ENCODE data around the gene DENND2A. TPM values are rescaled to one million over a fixed set of nuclear protein-coding genes. Genes with fewer than 3 reads are reported as not detected.

DENND2A gene
- total RNA-seq, 1 donor from 2014 or later = 10.8 TPM

- Histone ChIP-seq H3K27me3 (ENCODE audit: low read depth) (no peaks in the 10 kb centered on the region), H3K27ac (replicated peaks) (no peak overlapping the region), H3K4me1 (peaks cover 38% of the 10 kb centered on the region), H3K36me3 (peaks cover 15% of the 10 kb centered on the region), H3K9me3 (replicated peaks) (no peaks in the 10 kb centered on the region), H3K4me3 (no peak overlapping the region)
- intact Hi-C loops (cut with micrococcal nuclease) = no loop called here
- no peak for TF ChIP-seq CTCF (IDR thresholded peaks at IDR 0.05; ENCODE audit: borderline replicate concordance)
- DNase-seq = no peak
Measured at GRCh38 chr7:140675726-140676125, 35.1 kb upstream of the DENND2A start.

DNA sequence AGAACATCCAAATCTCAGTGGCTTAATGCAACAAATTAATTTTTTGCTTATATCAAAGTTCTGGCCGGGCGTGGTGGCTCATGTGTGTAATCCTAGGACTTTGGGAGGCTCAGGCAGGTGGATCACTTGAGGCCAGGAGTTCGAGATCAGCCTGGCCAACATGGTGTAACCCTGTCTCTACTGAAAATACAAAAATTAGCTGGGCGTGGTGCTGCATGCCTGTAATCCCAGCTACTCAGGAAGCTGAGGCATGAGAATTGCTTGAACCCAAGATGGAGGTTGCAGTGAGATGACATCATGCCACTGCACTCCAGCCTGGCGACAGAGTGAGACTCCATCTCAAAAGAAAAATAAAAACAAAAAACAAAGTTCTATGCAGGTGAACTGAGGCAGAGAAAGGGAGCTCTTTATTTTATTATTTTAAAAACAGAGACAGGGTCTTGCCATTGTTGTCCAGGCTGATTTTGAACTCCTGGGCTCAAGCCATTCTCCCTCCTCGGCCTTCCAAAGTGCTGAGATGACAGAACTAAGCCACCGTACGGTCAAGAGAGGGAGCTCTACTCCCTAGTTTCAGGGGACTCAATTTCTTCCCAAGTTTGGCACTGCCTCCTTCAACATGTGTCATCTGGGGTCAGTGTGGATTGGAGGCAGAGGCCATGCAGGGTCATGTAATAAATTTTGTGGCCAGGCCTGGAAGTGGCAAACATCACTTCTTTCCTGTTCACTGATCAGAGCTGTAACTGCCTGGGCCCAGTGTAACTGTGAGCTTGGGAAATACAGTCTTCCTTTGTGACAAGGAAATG is 34.5 kb upstream of the DENND2A start:
- DNase-seq = no peak
- no peak overlapping the region for H3K27ac ChIP-seq (replicated peaks)
- no peak overlapping the region for H3K4me3 ChIP-seq
- TF ChIP-seq CTCF (IDR thresholded peaks at IDR 0.05; ENCODE audit: borderline replicate concordance) = peak; percentile 51
- peaks cover 12% of the 10 kb centered on the region for H3K36me3 ChIP-seq
- H3K27me3 ChIP-seq (ENCODE audit: low read depth) = no peaks in the 10 kb centered on the region
- H3K4me1 ChIP-seq = peaks cover 38% of the 10 kb centered on the region
- intact Hi-C loops (cut with micrococcal nuclease) = no loop called here
- no peaks in the 10 kb centered on the region for H3K9me3 ChIP-seq (replicated peaks)

DNA sequence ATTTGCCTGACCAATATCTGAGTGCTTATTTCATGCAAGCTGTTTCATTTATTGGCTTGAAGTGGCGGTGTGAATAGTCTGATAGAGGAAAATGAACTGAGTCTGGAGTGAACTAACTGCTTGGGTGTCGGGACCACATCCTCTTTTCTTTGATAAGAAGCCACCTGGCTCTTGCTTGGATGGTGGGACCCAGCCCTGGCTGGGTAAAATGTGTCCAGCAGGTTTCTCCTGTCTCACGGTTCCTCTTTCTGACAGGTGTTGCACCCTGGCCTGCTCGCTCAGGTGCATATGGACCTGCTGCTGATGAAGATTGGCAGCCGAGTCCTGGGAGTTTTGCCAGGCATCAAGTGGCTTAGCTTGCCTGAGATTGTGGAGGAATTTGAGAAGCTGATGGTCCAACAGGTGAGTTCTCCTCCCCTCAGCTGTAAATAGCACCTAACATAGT is 33.8 kb upstream of the DENND2A start:
- TF ChIP-seq CTCF (IDR thresholded peaks at IDR 0.05; ENCODE audit: borderline replicate concordance) = no peak
- no peak for DNase-seq
- H3K27ac ChIP-seq (replicated peaks) = peak overlapping the region; percentile 86
- no peaks in the 10 kb centered on the region for H3K9me3 ChIP-seq (replicated peaks)
- intact Hi-C loops (cut with micrococcal nuclease) = no loop called here
- peaks cover 8% of the 10 kb centered on the region for H3K36me3 ChIP-seq
- peaks cover 38% of the 10 kb centered on the region for H3K4me1 ChIP-seq
- H3K27me3 ChIP-seq (ENCODE audit: low read depth) = no peaks in the 10 kb centered on the region
- no peak overlapping the region for H3K4me3 ChIP-seq

GRCh38 chr7:140673774-140674155 is 33.2 kb upstream of the DENND2A start:
- peaks cover 38% of the 10 kb centered on the region for H3K4me1 ChIP-seq
- DNase-seq = no peak
- peak overlapping the region; percentile 86 for H3K27ac ChIP-seq (replicated peaks)
- H3K36me3 ChIP-seq = peaks cover 2% of the 10 kb centered on the region
- no peak for TF ChIP-seq CTCF (IDR thresholded peaks at IDR 0.05; ENCODE audit: borderline replicate concordance)
- H3K4me3 ChIP-seq = peak overlapping the region; percentile 85
- no peaks in the 10 kb centered on the region for H3K9me3 ChIP-seq (replicated peaks)
- intact Hi-C loops (cut with micrococcal nuclease) = no loop called here
- no peaks in the 10 kb centered on the region for H3K27me3 ChIP-seq (ENCODE audit: low read depth)

- Histone ChIP-seq H3K4me1 (peaks cover 38% of the 10 kb centered on the region), H3K9me3 (replicated peaks) (no peaks in the 10 kb centered on the region), H3K4me3 (peak overlapping the region; percentile 85), H3K27me3 (ENCODE audit: low read depth) (no peaks in the 10 kb centered on the region), H3K36me3 (no peaks in the 10 kb centered on the region), H3K27ac (replicated peaks) (peak overlapping the region; percentile 86)
- no peak for TF ChIP-seq CTCF (IDR thresholded peaks at IDR 0.05; ENCODE audit: borderline replicate concordance)
- intact Hi-C loops (cut with micrococcal nuclease) = no loop called here
- peak; percentile 33 for DNase-seq
Measured at GRCh38 chr7:140673063-140673773, 32.6 kb upstream of the DENND2A start.

Measured in left ventricle myocardium inferior (tissue), 1 donor.